SK-MEL-5 (cell line): ENCODE measurements around the gene NUCB1. TPM values are rescaled to one million over a fixed set of nuclear protein-coding genes. Genes with fewer than 3 reads are reported as not detected.
"Not testable (repeated sequence)": the region's sequence is repeated elsewhere in the genome, so short reads cannot be mapped to it uniquely, and the experiment has no call there.

Source experiments
- DNase-seq: peaks from one replicate; pipeline ENCODE4 v3.0.0-alpha.2; 2016; ENCODE audit warnings: low read depth, low spot score
- in situ Hi-C: cut with HindIII; loops from 2 replicates; pipeline ENCODE4 v1.10.0; 2016; ENCODE audit warnings: low sequenced_read_pairs, high pct_unique_total_duplicates, low pct_unique_long_range_greater_than_20kb
- total RNA-seq: library from RNA; depleted of rRNA; stranded (reverse); fragments of >200 nt; shearing (Covaris generic); gene quantifications from 2 replicates; pipeline ENCODE4 v1.2.3, GENCODE V29; 2014

The NUCB1 gene
- total RNA-seq, 1 experiment from 2014 or later: 164 TPM

- peak; percentile 98 for DNase-seq
- in situ Hi-C loops: no loop called here
Observed at GRCh38 chr19:48872182-48872883, 27.8 kb upstream of the NUCB1 start, which contains the start of gene PPP1R15A. Gene PPP1R15A (plus strand): TSS chr19:48872421. CDS start chr19:48873234, 813 bp downstream.

- peak; percentile 91 for DNase-seq
- in situ Hi-C loops: no loop called here
Observed at GRCh38 chr19:48872884-48873475, 27.1 kb upstream of the NUCB1 start.

- in situ Hi-C loops: no loop called here
- peak; percentile 23 for DNase-seq
Observed at GRCh38 chr19:48873476-48874302, 26.4 kb upstream of the NUCB1 start.

GRCh38 chr19:48874303-48875135, 25.6 kb upstream of the NUCB1 start:
- in situ Hi-C loops: no loop called here
- peak; percentile 32 for DNase-seq

GRCh38 chr19:48876043-48876981, 23.8 kb upstream of the NUCB1 start:
- in situ Hi-C loops, DNase-seq: not testable (repeated sequence)

GRCh38 chr19:48877855-48878195, 22.3 kb upstream of the NUCB1 start:
- in situ Hi-C loops: no loop called here
- DNase-seq: no peak

- in situ Hi-C loops: no loop called here
Observed at GRCh38 chr19:48878196-48879024, 21.7 kb upstream of the NUCB1 start.

GRCh38 chr19:48879025-48879637, 21.0 kb upstream of the NUCB1 start:
- DNase-seq: no peak
- in situ Hi-C loops: no loop called here

More at GRCh38 chr19:48878196-48879024, 21.7 kb upstream of the NUCB1 start:
- no peak for DNase-seq

GRCh38 chr19:48879696-48880095, 20.4 kb upstream of the NUCB1 start:
- in situ Hi-C loops, DNase-seq: not testable (repeated sequence)

GRCh38 chr19:48881741-48882657, 18.1 kb upstream of the NUCB1 start:
- in situ Hi-C loops: no loop called here

GRCh38 chr19:48883726-48884125, 16.4 kb upstream of the NUCB1 start:
- in situ Hi-C loops: no loop called here
- no peak for DNase-seq

More at GRCh38 chr19:48881741-48882657, 18.1 kb upstream of the NUCB1 start:
- peak; percentile 31 for DNase-seq

- DNase-seq: no peak
- in situ Hi-C loops: no loop called here
Observed at GRCh38 chr19:48887861-48888612, 12.1 kb upstream of the NUCB1 start.

GRCh38 chr19:48889496-48889895, 10.6 kb upstream of the NUCB1 start:
- DNase-seq, in situ Hi-C loops: not testable (repeated sequence)

GRCh38 chr19:48890551-48890950, 9.6 kb upstream of the NUCB1 start:
- in situ Hi-C loops: no loop called here
- no peak for DNase-seq
